ENCODE measurements around the gene PRODH2.
"Not testable (repeated sequence)": the region's sequence is repeated elsewhere in the genome, so short reads cannot be mapped to it uniquely, and the experiment has no call there.

Gene PRODH2

GRCh38 chr19:35842666-35843272, 30.1 kb upstream of the PRODH2 start:
- DNase-seq, result no peak

- no peak for DNase-seq
Observed at GRCh38 chr19:35841961-35842595, 29.4 kb upstream of the PRODH2 start.

- DNase-seq, result not testable (repeated sequence)
Observed at GRCh38 chr19:35836096-35836495, 23.5 kb upstream of the PRODH2 start.

GRCh38 chr19:35833972-35834371, 21.3 kb upstream of the PRODH2 start:
- DNase-seq, result no peak

GRCh38 chr19:35832054-35832453, 19.4 kb upstream of the PRODH2 start:
- DNase-seq, result no peak

- no peak for DNase-seq
Observed at GRCh38 chr19:35830986-35831385, 18.3 kb upstream of the PRODH2 start.

- no peak for DNase-seq
Observed at GRCh38 chr19:35828692-35829301, 16.2 kb upstream of the PRODH2 start.

- no peak for DNase-seq
Observed at GRCh38 chr19:35824150-35824549, 11.5 kb upstream of the PRODH2 start.

GRCh38 chr19:35822579-35822978, 9.9 kb upstream of the PRODH2 start:
- no peak for DNase-seq

GRCh38 chr19:35818445-35818844, 5.8 kb upstream of the PRODH2 start:
- DNase-seq, result no peak

GRCh38 chr19:35816846-35817245, 4.2 kb upstream of the PRODH2 start:
- no peak for DNase-seq

GRCh38 chr19:35816262-35816661, 3.6 kb upstream of the PRODH2 start:
- DNase-seq, result no peak

- DNase-seq, result no peak
Observed at GRCh38 chr19:35813043-35813890, 622 bp upstream of the PRODH2 start.

- no peak for DNase-seq
Observed at GRCh38 chr19:35811317-35812219, 1.1 kb downstream of the PRODH2 start.

- DNase-seq, result no peak
Observed at GRCh38 chr19:35807633-35808032, 5.0 kb downstream of the PRODH2 start.

GRCh38 chr19:35806597-35806996, 6.0 kb downstream of the PRODH2 start:
- no peak for DNase-seq

- DNase-seq, result no peak
Observed at GRCh38 chr19:35805526-35806102, 7.0 kb downstream of the PRODH2 start.

GRCh38 chr19:35801828-35802227, 10.8 kb downstream of the PRODH2 start:
- DNase-seq, result no peak

- no peak for DNase-seq
Observed at GRCh38 chr19:35797663-35798062, 15.0 kb downstream of the PRODH2 start.

GRCh38 chr19:35796645-35797542, 15.8 kb downstream of the PRODH2 start:
- DNase-seq, result no peak

GRCh38 chr19:35795564-35795963, 17.1 kb downstream of the PRODH2 start:
- DNase-seq, result not testable (repeated sequence)
